Mammary epithelial cell (primary cell): ENCODE measurements around the gene DPPA3.

Source experiments
- CTCF ChIP-seq, 2 donors: IDR thresholded peaks in 1 of 2; conservative IDR thresholded peaks in 1 of 2; 2 replicates each; pipeline ENCODE4 v1.5.1; 2011 to 2012; ENCODE audit warnings: inconsistent platforms in 2 of 2, low read length in 2 of 2, mild to moderate bottlenecking in 2 of 2, control low read depth in 1 of 2, low read depth in 1 of 2; ENCODE audit not compliant: insufficient read depth in 1 of 2; ENCODE audit errors: extremely low read depth in 1 of 2
- EZH2 ChIP-seq: IDR thresholded peaks from 2 replicates; pipeline ENCODE4 v1.6.1; 2012; ENCODE audit warnings: low read length, inconsistent platforms, borderline replicate concordance

- no peak for TF ChIP-seq CTCF (conservative IDR thresholded peaks at IDR 0.05 in 1 of 2, IDR thresholded peaks at IDR 0.05 in 1 of 2; ENCODE audit: extremely low read depth in 1 of 2, insufficient read depth in 1 of 2, low read depth in 1 of 2, low read length in 2 of 2)
- no peak for TF ChIP-seq EZH2
These were observed 1.7 kb downstream of the DPPA3 start for GRCh38 chr12:7712841-7713442.
